Bronchial epithelial cell (primary cell): ENCODE data around the gene ZMYM4. TPM values are rescaled to one million over a fixed set of nuclear protein-coding genes. Genes with fewer than 3 reads are reported as not detected.

Experiments used
- DNase-seq: peaks from one replicate; pipeline ENCODE4 v3.0.0-alpha.2; 2010; ENCODE audit warnings: low read depth
- FAIRE-seq: peaks from 2 replicates; lab custom pipeline; 2011; peaks lifted over from hg19 to GRCh38; lab: Jason Lieb, UNC
- H3K27me3 ChIP-seq: 2 replicates; pipeline ENCODE4 v1.5.1; 2011; ENCODE audit warnings: low read length; ENCODE audit not compliant: control insufficient read depth, insufficient read depth
- H3K36me3 ChIP-seq: 2 replicates; pipeline ENCODE4 v1.5.1; 2011; ENCODE audit warnings: low read length; ENCODE audit not compliant: control insufficient read depth, insufficient read depth
- H3K4me3 ChIP-seq: 2 replicates; pipeline ENCODE4 v1.5.1; 2011; ENCODE audit warnings: mild to moderate bottlenecking, low read depth, low read length, control low read depth
- total RNA-seq: library from RNA; depleted of rRNA; stranded (reverse); fragments of >200 nt; gene quantifications from 2 replicates; pipeline ENCODE4 v1.2.1, GENCODE V29; 2014
- TF ChIP-seq, protein P1 (sequence below): IDR thresholded peaks from 2 replicates; pipeline ENCODE4 v1.5.1; 2011; ENCODE audit warnings: mild to moderate bottlenecking, moderate library complexity, low read length, control low read depth, inconsistent platforms; ENCODE audit not compliant: insufficient read depth, severe bottlenecking

The ZMYM4 gene
- total RNA-seq, result 19.5 and 20.5 TPM in 2 replicates

DNA sequence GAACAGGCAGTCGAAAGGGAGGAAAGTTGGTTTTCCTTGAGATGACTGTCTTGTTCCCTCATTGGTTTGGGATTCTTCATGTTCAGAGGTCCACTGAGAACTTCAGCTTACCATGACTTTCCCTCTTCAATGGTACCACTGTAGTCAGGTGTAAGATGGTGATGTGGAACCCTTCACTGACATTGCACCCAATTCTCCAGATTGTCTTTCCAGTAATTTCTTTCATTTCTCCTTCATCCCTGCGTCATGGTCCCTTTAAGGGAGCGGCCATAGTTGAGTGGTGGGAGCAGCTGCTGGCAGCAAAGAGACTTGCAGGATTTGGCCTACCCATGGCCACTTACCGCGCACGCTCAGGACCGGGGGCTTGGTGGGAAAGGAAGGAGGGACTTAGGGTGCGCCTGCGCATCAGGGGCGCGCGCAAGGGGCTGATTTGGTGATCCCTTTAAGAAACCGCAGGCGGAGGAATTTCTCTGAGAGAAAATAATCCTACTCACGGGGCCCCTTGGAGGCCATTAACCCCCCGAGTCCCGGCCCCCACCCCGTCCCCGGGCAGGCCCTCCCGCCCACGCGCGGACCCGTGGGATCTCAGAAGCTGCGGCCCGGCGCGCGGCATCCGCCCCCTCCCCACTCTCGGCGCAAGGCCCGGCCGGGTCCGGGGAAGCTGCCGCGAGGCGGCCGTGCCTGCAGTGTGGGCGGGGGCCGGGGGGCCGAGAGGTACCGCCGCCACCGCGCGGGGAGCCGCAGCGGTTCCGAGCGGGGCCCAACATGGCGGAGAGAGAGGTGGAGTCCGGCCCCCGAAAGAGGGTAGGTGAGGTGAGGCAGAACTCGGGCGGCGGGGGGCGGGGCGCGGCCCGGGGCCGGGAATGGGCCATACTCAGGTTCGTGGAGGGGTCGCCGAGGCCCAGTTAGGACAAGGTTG lies at the start of gene ZMYM4:
TSS of gene ZMYM4 (plus strand) at position 428 of the 919 bp plus-strand sequence. CDS start at position 766, 338 bp downstream.
- H3K27me3 ChIP-seq, result no peaks in the 10 kb centered on the region
- H3K4me3 ChIP-seq, result peak within 1 kb of the TSS; percentile 87
- TF ChIP-seq, protein P1, sequence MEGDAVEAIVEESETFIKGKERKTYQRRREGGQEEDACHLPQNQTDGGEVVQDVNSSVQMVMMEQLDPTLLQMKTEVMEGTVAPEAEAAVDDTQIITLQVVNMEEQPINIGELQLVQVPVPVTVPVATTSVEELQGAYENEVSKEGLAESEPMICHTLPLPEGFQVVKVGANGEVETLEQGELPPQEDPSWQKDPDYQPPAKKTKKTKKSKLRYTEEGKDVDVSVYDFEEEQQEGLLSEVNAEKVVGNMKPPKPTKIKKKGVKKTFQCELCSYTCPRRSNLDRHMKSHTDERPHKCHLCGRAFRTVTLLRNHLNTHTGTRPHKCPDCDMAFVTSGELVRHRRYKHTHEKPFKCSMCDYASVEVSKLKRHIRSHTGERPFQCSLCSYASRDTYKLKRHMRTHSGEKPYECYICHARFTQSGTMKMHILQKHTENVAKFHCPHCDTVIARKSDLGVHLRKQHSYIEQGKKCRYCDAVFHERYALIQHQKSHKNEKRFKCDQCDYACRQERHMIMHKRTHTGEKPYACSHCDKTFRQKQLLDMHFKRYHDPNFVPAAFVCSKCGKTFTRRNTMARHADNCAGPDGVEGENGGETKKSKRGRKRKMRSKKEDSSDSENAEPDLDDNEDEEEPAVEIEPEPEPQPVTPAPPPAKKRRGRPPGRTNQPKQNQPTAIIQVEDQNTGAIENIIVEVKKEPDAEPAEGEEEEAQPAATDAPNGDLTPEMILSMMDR, result no peak
- peaks cover 2% of the 10 kb centered on the region for H3K36me3 ChIP-seq
- FAIRE-seq (peak; percentile 62), DNase-seq (peak; percentile 90)

DNA sequence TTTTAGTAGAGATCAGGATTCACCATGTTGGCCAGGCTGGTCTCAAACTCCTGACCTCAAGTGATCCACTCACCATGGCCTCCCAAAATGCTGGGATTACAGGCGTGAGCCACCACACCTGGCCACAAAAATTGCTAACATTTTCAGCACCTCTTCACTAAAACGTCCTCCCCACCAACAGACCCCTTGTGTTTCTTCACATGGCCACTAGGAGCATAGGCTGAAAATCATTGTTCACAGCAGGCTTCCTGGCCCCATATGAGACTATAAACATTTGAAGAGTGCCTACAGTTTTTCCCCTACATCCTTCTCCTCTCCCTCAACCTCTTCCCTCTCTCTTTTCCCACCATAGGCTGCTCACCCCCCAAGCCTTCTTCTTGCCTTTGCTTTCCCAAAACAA lies 47.5 kb upstream of the ZMYM4 start:
- Histone ChIP-seq H3K4me3 (no peak overlapping the region), H3K27me3 (no peaks in the 10 kb centered on the region), H3K36me3 (no peaks in the 10 kb centered on the region)
- TF ChIP-seq, protein P1, result peak; percentile 33
- FAIRE-seq (no peak), DNase-seq (peak; percentile 18)

DNA sequence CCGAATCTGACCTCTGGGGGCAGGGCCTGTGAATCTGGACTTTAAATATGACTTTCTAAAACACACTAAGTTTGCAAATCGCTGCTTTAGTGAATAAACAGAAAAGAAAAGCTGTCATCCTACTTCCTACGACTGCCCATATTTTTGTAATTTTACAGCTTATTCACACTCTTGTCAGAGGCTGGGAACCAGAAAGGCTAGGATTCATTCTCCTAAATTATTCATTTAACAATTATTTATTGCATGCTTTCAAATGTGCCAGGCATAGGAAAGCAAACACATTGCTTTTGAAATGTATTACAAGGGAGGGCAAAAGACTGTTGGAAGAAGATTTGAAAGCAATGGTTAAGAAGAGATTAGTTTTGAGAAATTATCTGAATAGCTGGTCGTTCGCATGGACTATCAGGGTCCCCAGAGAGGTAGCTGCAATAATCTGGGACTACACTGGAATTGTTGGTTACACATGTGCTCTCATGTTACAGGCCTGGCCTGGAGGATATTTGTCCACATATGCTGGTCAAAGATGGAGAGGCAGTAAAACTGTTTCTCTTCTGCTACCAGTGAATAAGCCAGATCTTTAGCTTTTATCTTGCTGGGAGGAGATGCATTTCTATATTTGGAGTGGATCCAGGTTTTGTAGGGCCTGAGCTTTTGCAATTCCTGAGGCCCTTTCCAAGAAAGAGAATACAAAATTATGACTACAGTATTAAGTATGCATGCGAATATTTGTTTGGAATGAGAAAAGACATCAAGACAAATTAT lies 46.0 kb upstream of the ZMYM4 start:
- TF ChIP-seq, protein P1, result no peak
- no peaks in the 10 kb centered on the region for H3K27me3 ChIP-seq
- no peak for FAIRE-seq
- H3K4me3 ChIP-seq, result no peak overlapping the region
- no peak for DNase-seq
- no peaks in the 10 kb centered on the region for H3K36me3 ChIP-seq

DNA sequence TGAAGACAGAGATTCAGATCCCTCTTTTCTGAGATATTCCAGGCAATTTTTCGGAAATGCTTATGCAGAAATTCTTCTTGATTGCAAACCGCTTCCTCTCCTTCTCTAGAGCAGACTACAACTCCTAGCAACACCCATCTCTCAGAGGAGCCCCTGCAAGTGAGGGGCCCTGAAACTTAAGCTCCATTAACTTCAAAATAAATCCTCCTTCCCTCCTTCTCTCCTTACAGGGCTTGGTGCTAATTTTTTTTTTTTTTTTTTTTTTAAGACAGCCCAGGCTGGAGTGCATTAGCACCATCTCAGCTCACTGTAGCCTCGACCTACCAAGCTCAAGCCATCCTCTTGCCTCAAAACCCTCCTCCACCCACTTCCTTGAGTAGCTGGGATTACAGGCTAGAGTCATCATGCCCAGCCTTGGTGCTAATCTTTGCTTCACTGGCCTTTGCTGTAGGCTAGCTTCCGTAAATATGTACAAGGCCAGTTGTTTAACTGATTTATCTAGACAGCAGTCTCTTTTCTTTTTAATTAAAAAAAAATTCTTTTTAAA lies 45.4 kb upstream of the ZMYM4 start:
- Histone ChIP-seq H3K4me3 (no peak overlapping the region), H3K36me3 (no peaks in the 10 kb centered on the region), H3K27me3 (no peaks in the 10 kb centered on the region)
- TF ChIP-seq, protein P1, result no peak
- FAIRE-seq (no peak), DNase-seq (no peak)

DNA sequence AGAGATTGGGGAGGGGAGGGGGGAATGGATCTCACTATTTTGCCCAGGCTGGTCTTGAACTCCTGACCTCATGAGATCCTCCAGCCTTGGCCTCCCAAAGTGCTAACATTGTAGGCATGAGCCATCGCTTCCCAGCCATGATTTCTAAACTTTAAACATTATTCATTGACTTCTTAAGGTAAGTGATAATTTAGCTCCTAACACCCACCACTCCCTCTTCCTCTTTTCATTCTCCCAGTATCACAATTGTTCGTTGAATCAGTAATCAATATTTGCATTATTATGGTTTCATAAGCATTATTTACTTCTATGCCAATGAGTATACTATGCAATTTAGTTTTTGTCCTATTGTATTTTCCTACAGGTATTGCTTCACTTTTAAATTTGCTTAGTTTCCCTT lies 42.0 kb upstream of the ZMYM4 start:
- DNase-seq, result no peak
- no peaks in the 10 kb centered on the region for H3K27me3 ChIP-seq
- no peaks in the 10 kb centered on the region for H3K36me3 ChIP-seq
- TF ChIP-seq, protein P1, result no peak
- no peak for FAIRE-seq
- H3K4me3 ChIP-seq, result no peak overlapping the region
